GM21526 (cell line): ENCODE results near the gene LY6G6C.

Experiments used
- ATAC-seq: cut with Tn5 transposase; IDR thresholded peaks from one replicate; pipeline ENCODE4 v1.9.1; 2021; ENCODE audit warnings: moderate library complexity; ENCODE audit not compliant: unreplicated experiment, low FRiP score

LY6G6C gene

GRCh38 chr6:31742894-31743293 lies 21.3 kb upstream of the LY6G6C start:
- no peak for ATAC-seq

DNA sequence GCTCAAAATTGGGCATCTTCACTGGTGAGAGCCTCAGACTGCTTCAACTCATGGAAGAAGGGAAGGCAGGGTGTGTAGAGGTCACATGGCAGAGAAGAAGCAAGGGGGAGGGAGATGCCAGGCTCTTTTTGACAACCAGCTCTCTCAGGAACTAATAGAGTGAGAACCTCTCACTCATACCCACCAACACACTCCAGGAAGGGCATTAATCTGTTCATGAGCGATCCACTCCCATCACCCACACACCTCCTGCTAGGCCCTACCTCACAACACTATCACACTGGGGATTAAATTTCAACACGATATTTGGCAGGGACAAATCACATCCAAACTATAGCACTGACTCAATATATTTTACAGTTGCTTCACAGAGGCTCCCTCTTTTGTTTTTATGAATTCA lies 20.3 kb upstream of the LY6G6C start:
- no peak for ATAC-seq

GRCh38 chr6:31740397-31741223 lies 19.1 kb upstream of the LY6G6C start:
- no peak for ATAC-seq

DNA sequence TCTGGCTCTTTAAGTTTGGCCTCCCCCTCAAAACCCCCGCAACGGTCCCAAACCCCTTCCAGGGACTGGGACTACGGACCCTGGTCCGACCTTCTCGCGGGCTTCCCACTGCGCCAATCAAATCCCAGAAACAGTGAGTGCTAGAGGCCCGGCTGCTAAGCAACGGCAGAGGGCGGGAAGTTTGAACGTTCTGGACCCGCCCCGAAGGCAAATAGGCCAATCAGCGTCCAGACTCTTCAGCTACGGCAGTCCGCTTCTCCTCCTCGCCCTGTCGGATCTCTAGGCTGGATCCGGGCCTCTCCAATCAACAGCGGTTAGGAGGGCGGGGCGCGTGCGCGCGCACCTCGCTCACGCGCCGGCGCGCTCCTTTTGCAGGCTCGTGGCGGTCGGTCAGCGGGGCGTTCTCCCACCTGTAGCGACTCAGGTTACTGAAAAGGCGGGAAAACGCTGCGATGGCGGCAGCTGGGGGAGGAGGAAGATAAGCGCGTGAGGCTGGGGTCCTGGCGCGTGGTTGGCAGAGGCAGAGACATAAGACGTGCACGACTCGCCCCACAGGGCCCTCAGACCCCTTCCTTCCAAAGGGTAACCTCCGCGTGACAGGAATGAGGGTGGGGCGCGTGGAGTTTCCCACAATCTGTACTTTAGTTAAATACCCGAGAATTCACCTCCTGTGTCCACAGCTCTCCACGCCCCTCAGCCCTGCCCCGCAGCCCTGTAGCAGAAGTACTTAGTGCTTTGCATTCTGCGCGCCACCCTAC lies 18.3 kb upstream of the LY6G6C start, which contains the start of gene MSH5:
Gene MSH5 (plus strand): TSS at position 367 of the 758 bp plus-strand sequence. CDS start 462 bp downstream, outside the sequence.
- ATAC-seq = peak; percentile 70

DNA sequence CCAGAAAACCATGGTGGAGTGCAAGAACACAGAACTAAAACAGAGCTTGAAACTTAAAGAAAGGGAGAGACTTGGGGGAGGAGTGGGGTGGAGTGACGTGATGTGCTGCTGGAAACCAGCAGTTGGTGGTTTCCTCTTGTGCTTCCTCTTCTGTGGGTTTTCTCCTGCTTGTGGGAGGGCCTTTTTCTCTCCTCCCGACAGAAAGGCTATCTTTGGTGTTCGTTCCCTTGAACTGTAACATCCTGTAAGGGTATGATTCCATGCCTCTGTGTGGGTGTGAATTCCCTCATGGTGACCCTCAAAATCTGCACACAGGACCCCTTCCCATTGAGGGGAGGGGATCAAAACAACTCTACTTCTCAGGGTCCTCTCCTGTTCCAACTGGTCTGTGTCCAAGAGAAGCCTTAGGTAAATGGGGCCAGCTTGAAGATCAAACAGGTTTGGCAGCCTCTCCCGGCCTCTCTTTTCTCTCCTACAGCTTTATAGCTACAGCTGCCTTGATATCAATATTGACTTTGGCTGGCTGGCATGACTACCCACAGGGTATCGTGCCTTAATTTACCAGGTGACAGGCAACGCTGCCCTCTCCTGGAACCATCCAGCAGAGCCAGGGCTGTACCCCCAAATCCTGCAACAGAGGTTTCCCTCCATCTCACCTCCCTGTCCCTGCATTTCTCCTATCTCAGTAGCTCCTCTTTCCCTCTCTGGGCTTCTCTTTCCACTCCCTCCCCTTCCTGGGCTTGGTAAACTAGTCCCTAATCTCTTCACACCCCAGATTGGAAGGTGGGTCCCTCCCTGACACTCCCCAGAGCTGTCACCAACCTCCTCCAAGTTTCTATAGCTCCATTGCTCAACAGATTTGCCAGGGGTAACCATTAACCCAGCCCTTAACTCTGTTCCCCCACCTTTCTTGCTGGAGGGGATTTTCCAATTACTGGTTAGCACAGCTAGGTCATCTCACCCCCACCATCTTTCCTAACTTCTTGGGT lies 16.7 kb upstream of the LY6G6C start:
- ATAC-seq = no peak

- no peak for ATAC-seq
Observed at GRCh38 chr6:31737315-31737990, 15.9 kb upstream of the LY6G6C start.

GRCh38 chr6:31736768-31737314 lies 15.3 kb upstream of the LY6G6C start:
- ATAC-seq = no peak

DNA sequence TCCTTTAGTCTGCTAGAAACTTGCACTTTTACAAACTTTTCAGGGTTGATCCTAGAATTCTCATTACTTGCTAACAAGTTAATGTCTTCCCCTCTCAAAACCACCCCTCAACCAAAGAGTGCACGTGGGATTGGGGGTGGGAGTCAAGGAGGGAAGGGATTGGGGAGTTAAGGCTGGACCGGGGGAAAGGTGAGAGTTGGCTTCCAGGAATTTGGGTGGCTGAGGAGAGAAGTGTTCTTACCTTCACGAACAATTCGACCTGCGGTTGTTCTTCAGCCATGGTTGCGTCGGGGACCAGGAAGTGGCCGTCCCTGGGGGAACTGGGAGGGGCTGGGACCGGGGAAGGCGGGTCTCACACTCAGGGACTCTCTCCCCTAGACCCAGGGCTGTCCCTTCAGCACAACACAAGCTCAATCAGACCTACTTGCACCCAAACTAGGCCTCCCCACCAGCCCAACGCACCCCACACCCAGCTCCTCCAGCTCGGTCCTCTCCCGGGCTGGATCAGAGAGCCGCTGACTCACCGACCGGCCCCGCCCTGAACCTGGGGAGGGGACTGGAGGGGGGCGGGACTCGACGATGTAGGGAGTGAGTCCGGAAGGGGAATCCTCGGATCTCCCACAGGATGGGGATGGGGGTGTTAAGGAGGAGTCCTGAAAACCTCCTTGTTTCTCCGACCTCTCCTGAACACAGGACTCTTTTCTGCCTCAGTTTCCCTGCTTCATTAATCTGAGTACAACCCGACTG lies 14.6 kb upstream of the LY6G6C start, which contains the start of gene CLIC1:
Gene CLIC1 (minus strand): TSS at position 510 of the 747 bp plus-strand sequence. CDS start 230 bp downstream, at position 280.
- ATAC-seq = no peak

DNA sequence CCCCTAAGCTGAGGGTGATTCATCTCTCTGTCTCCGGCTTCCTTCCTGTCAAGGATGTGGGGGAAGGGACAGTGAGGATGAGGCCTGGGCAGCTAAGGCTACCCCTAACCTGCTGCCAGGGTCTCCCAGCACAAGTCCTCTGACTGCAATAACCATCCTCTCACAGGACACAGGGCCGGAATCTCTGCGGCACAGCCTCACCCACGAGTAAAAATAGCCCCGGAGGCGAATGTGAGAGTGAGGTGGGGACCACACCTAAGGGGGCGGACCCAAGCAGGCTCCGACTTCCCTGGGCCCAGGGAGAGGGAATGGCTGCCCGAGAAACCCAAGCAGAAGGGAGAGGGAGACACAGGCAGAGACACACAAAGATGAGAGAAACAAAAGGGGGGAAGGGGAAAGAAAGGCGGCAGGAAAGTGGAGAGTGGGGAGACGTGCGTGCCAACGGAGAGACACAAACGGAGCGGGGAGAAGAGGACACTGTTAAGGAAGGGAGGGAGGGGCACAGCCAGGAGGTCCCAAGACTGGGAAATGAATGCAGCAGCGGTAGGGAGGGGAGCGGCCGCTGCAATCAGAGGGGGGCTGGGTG lies 13.4 kb upstream of the LY6G6C start:
- ATAC-seq = no peak

DNA sequence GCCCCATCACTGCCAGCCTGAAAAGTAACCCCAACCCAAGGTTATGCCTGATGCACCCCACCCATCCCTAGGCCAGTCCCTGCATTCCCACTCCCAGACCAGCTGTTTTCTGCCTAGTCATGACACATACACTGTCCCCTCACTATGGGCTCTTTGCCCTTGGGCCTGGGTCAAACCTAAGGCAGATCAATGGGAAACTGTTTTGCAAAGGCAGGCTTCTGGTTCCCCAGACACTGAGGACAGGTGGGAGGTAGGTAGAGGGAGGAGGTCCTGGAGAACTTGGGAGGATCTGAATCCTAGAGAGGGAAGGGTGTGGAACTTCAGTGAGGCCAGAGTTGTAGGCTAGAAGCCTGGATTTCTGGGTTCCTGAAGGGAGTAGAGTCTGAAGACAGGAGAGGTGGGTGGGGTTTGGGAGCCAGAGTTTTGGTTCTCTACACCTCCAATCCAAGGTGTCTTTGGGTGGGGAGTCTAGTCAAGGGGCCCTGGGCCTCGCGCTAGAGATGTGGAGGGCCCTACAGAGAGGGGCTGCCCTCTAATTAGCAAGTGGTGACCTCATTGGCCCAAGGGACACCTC lies 12.8 kb upstream of the LY6G6C start:
- no peak for ATAC-seq

DNA sequence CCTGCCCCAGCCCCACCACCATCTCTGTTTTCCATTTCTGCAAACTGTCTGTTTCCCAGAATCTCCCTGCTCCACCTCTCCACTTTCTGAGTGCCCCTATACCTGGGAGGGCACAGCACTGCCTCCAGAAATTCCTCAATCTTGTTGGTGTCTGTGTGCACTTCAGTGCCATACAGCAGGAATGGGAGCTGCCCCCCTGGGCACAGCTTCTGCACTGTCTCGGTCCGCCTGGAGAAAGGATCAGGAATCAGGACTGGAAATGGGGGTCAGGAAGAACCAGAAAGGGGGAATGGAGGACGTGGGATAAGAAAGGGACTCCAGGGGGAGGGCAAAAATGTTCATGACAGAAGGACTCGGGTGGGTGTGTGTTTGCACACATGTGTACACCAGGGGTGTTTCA lies 12.2 kb upstream of the LY6G6C start:
- no peak for ATAC-seq

GRCh38 chr6:31732029-31732428 lies 10.5 kb upstream of the LY6G6C start:
- no peak for ATAC-seq

GRCh38 chr6:31730631-31731086 lies 9.1 kb upstream of the LY6G6C start:
- no peak for ATAC-seq

DNA sequence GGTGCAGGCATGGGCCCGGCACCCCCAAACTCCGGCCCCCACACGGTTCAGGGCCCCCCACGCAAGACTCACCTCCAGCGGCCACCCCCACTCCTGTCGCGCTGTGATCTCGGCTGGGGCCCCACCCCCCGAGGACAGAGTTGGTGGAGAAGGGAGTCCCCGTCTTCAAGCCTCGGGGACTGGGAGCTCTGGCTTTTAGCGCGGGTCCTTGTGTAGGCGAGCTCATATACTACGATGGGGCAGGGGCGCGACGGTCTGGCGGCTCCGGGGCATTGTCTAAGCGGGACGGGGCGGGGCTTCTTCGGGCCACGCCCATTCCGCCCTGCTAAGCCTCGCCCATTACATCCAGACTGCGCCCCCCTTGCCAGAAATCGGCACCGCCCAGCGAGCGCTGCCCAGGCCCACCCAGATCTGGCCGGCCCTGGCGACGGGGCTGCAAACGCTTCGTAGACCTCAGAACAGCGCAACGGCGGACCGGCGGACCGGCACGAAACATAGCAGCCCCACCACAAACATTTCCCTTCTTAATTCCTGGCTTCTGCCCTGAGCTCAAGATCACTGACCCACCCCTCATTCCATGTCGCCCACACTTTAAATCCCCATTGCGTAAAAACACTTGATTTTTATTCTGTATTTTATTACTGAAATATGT lies 8.6 kb upstream of the LY6G6C start:
- ATAC-seq = no peak

DNA sequence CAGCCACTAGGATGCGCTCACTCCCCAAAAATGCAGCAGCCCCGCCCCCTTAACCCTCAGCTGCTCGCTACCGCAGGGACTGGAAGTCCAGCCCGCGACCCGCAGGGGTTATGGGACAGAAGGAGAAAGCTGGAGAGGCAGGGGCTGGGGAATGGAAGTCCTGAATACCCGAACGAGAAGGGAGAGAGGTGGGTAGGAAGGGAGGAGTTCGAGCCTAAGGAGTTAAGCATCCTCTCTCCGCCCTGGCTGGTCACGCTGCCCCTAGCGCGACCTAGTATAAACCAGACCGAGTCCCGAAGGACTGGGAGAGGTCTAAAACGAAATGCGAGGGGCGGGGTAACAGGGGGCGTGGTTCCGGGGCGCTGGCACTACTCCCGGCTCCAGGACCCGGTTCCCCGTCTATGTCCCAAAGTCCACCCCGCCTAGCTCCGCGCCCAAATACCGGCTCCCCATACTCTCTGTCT lies 8.0 kb upstream of the LY6G6C start:
- no peak for ATAC-seq

DNA sequence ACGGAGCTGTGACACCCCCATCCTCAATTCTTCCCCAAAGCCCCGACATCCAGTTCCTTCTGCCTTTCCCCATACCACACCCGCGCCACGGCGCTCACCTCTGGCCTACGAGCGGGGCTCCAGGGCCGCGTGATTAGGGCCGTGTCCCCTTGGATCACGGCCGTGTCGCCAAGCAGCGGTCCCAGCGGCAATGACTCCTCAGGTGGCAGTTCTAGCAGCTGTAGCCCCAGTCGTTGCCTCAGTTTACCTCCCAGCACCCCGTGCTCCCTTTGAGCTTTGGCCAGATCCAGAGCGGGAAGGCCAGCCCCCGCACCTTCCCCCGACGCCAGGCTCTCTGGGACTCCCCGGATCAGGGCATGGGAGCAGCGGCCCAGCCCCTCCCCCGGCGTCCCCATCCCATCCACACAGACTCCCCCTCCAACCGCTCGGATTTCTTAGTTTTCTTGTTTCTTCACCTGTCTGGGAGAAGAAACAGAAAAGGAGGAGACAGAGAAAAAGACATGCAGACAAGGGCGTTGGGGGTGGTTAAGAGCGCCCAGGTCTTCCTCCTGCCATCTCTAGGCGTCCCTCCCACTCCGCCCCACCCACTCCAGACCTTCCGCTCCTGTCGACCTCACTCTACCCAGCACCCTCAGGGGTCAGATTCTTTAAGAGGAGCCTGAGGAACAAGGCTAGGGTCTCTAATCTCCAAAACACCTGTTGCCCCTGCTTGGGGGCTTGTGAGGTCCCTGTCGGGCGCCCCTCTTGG lies 7.4 kb upstream of the LY6G6C start, which contains the start of gene DDAH2:
Gene DDAH2 (minus strand): TSS at position 533 of the 748 bp plus-strand sequence. CDS start 138 bp downstream, at position 395.
- ATAC-seq = no peak
